ENCODE data around the gene PLEK.
"Not testable (repeated sequence)": the region's sequence is repeated elsewhere in the genome, so short reads cannot be mapped to it uniquely, and the experiment has no call there.

Gene PLEK

GRCh38 chr2:68336192-68336591, 28.9 kb upstream of the PLEK start:
- Histone ChIP-seq H3K27me3 (ENCODE audit: low read depth, low read length) (no peaks in the 10 kb centered on the region), H3K4me1 (ENCODE audit: control insufficient read depth in 1 of 2, insufficient read depth in 2 of 2, low read length in 2 of 2) (no peaks in the 10 kb centered on the region), H3K36me3 (ENCODE audit: control insufficient read depth in 1 of 2, insufficient read depth in 2 of 2, low read length in 2 of 2) (no peaks in the 10 kb centered on the region), H3K9me3 (ENCODE audit: control insufficient read depth in 1 of 2, low read length in 2 of 2) (no peaks in the 10 kb centered on the region), H3K4me3 (ENCODE audit: low read depth in 1 of 2, low read length in 2 of 2) (no peak overlapping the region), H3K27ac (ENCODE audit: low read length) (no peak overlapping the region)

- Histone ChIP-seq H3K4me3 (ENCODE audit: low read depth in 1 of 2, low read length in 2 of 2) (no peak overlapping the region), H3K27ac (ENCODE audit: low read length) (no peak overlapping the region), H3K9me3 (ENCODE audit: control insufficient read depth in 1 of 2, low read length in 2 of 2) (no peaks in the 10 kb centered on the region), H3K36me3 (ENCODE audit: control insufficient read depth in 1 of 2, insufficient read depth in 2 of 2, low read length in 2 of 2) (no peaks in the 10 kb centered on the region), H3K4me1 (ENCODE audit: control insufficient read depth in 1 of 2, insufficient read depth in 2 of 2, low read length in 2 of 2) (no peaks in the 10 kb centered on the region), H3K27me3 (ENCODE audit: low read depth, low read length) (no peaks in the 10 kb centered on the region)
These were observed 24.6 kb upstream of the PLEK start for GRCh38 chr2:68340226-68341061.

GRCh38 chr2:68341062-68341329, 24.1 kb upstream of the PLEK start:
- Histone ChIP-seq H3K9me3 (ENCODE audit: control insufficient read depth in 1 of 2, low read length in 2 of 2) (no peaks in the 10 kb centered on the region), H3K4me3 (ENCODE audit: low read depth in 1 of 2, low read length in 2 of 2) (no peak overlapping the region), H3K4me1 (ENCODE audit: control insufficient read depth in 1 of 2, insufficient read depth in 2 of 2, low read length in 2 of 2) (no peaks in the 10 kb centered on the region), H3K27ac (ENCODE audit: low read length) (no peak overlapping the region), H3K36me3 (ENCODE audit: control insufficient read depth in 1 of 2, insufficient read depth in 2 of 2, low read length in 2 of 2) (no peaks in the 10 kb centered on the region), H3K27me3 (ENCODE audit: low read depth, low read length) (no peaks in the 10 kb centered on the region)

GRCh38 chr2:68341583-68341982, 23.5 kb upstream of the PLEK start:
- no peak overlapping the region for H3K27ac ChIP-seq (ENCODE audit: low read length)
- H3K4me1 ChIP-seq (ENCODE audit: control insufficient read depth in 1 of 2, insufficient read depth in 2 of 2, low read length in 2 of 2) = no peaks in the 10 kb centered on the region
- no peaks in the 10 kb centered on the region for H3K9me3 ChIP-seq (ENCODE audit: control insufficient read depth in 1 of 2, low read length in 2 of 2)

GRCh38 chr2:68342470-68342869, 22.6 kb upstream of the PLEK start:
- Histone ChIP-seq H3K9me3 (ENCODE audit: control insufficient read depth in 1 of 2, low read length in 2 of 2) (no peaks in the 10 kb centered on the region), H3K36me3 (ENCODE audit: control insufficient read depth in 1 of 2, insufficient read depth in 2 of 2, low read length in 2 of 2) (no peaks in the 10 kb centered on the region), H3K4me1 (ENCODE audit: control insufficient read depth in 1 of 2, insufficient read depth in 2 of 2, low read length in 2 of 2) (no peaks in the 10 kb centered on the region), H3K27me3 (ENCODE audit: low read depth, low read length) (no peaks in the 10 kb centered on the region), H3K27ac (ENCODE audit: low read length) (no peak overlapping the region), H3K4me3 (ENCODE audit: low read depth in 1 of 2, low read length in 2 of 2) (no peak overlapping the region)

More at GRCh38 chr2:68341583-68341982, 23.5 kb upstream of the PLEK start:
- no peaks in the 10 kb centered on the region for H3K27me3 ChIP-seq (ENCODE audit: low read depth, low read length)
- no peak overlapping the region for H3K4me3 ChIP-seq (ENCODE audit: low read depth in 1 of 2, low read length in 2 of 2)
- H3K36me3 ChIP-seq (ENCODE audit: control insufficient read depth in 1 of 2, insufficient read depth in 2 of 2, low read length in 2 of 2) = no peaks in the 10 kb centered on the region

GRCh38 chr2:68344031-68344430, 21.1 kb upstream of the PLEK start:
- Histone ChIP-seq H3K4me1 (ENCODE audit: control insufficient read depth in 1 of 2, insufficient read depth in 2 of 2, low read length in 2 of 2) (no peaks in the 10 kb centered on the region), H3K4me3 (ENCODE audit: low read depth in 1 of 2, low read length in 2 of 2) (no peak overlapping the region), H3K27me3 (ENCODE audit: low read depth, low read length) (no peaks in the 10 kb centered on the region), H3K9me3 (ENCODE audit: control insufficient read depth in 1 of 2, low read length in 2 of 2) (no peaks in the 10 kb centered on the region), H3K27ac (ENCODE audit: low read length) (no peak overlapping the region), H3K36me3 (ENCODE audit: control insufficient read depth in 1 of 2, insufficient read depth in 2 of 2, low read length in 2 of 2) (no peaks in the 10 kb centered on the region)

- Histone ChIP-seq H3K4me1 (ENCODE audit: control insufficient read depth in 1 of 2, insufficient read depth in 2 of 2, low read length in 2 of 2) (no peaks in the 10 kb centered on the region), H3K27ac (ENCODE audit: low read length) (no peak overlapping the region), H3K27me3 (ENCODE audit: low read depth, low read length) (no peaks in the 10 kb centered on the region), H3K4me3 (ENCODE audit: low read depth in 1 of 2, low read length in 2 of 2) (no peak overlapping the region), H3K9me3 (ENCODE audit: control insufficient read depth in 1 of 2, low read length in 2 of 2) (no peaks in the 10 kb centered on the region), H3K36me3 (ENCODE audit: control insufficient read depth in 1 of 2, insufficient read depth in 2 of 2, low read length in 2 of 2) (no peaks in the 10 kb centered on the region)
These were observed 19.8 kb upstream of the PLEK start for GRCh38 chr2:68345129-68345875.

GRCh38 chr2:68349091-68349490, 16.0 kb upstream of the PLEK start:
- H3K27me3 ChIP-seq (ENCODE audit: low read depth, low read length); H3K9me3 ChIP-seq (ENCODE audit: control insufficient read depth in 1 of 2, low read length in 2 of 2); H3K4me1 ChIP-seq (ENCODE audit: control insufficient read depth in 1 of 2, insufficient read depth in 2 of 2, low read length in 2 of 2); H3K36me3 ChIP-seq (ENCODE audit: control insufficient read depth in 1 of 2, insufficient read depth in 2 of 2, low read length in 2 of 2); H3K4me3 ChIP-seq (ENCODE audit: low read depth in 1 of 2, low read length in 2 of 2); H3K27ac ChIP-seq (ENCODE audit: low read length): not testable (repeated sequence)

GRCh38 chr2:68351997-68352396, 13.1 kb upstream of the PLEK start:
- H3K4me3 ChIP-seq (ENCODE audit: low read depth in 1 of 2, low read length in 2 of 2) = no peak overlapping the region

GRCh38 chr2:68352651-68353391, 12.3 kb upstream of the PLEK start:
- Histone ChIP-seq H3K36me3 (ENCODE audit: control insufficient read depth in 1 of 2, insufficient read depth in 2 of 2, low read length in 2 of 2) (no peaks in the 10 kb centered on the region), H3K4me3 (ENCODE audit: low read depth in 1 of 2, low read length in 2 of 2) (no peak overlapping the region), H3K27me3 (ENCODE audit: low read depth, low read length) (no peaks in the 10 kb centered on the region), H3K9me3 (ENCODE audit: control insufficient read depth in 1 of 2, low read length in 2 of 2) (no peaks in the 10 kb centered on the region), H3K4me1 (ENCODE audit: control insufficient read depth in 1 of 2, insufficient read depth in 2 of 2, low read length in 2 of 2) (no peaks in the 10 kb centered on the region), H3K27ac (ENCODE audit: low read length) (no peak overlapping the region)

More at GRCh38 chr2:68351997-68352396, 13.1 kb upstream of the PLEK start:
- Histone ChIP-seq H3K36me3 (ENCODE audit: control insufficient read depth in 1 of 2, insufficient read depth in 2 of 2, low read length in 2 of 2) (no peaks in the 10 kb centered on the region), H3K27me3 (ENCODE audit: low read depth, low read length) (no peaks in the 10 kb centered on the region), H3K27ac (ENCODE audit: low read length) (no peak overlapping the region), H3K4me1 (ENCODE audit: control insufficient read depth in 1 of 2, insufficient read depth in 2 of 2, low read length in 2 of 2) (no peaks in the 10 kb centered on the region), H3K9me3 (ENCODE audit: control insufficient read depth in 1 of 2, low read length in 2 of 2) (no peaks in the 10 kb centered on the region)

- Histone ChIP-seq H3K4me3 (ENCODE audit: low read depth in 1 of 2, low read length in 2 of 2) (no peak overlapping the region), H3K36me3 (ENCODE audit: control insufficient read depth in 1 of 2, insufficient read depth in 2 of 2, low read length in 2 of 2) (no peaks in the 10 kb centered on the region), H3K9me3 (ENCODE audit: control insufficient read depth in 1 of 2, low read length in 2 of 2) (no peaks in the 10 kb centered on the region), H3K27me3 (ENCODE audit: low read depth, low read length) (no peaks in the 10 kb centered on the region), H3K4me1 (ENCODE audit: control insufficient read depth in 1 of 2, insufficient read depth in 2 of 2, low read length in 2 of 2) (no peaks in the 10 kb centered on the region), H3K27ac (ENCODE audit: low read length) (no peak overlapping the region)
These were observed 8.4 kb upstream of the PLEK start for GRCh38 chr2:68356599-68357239.

All from muscle layer of duodenum (tissue), 2 donors.